HEK293T (cell line): Measurements from ENCODE around the gene ARIH2.

Experiments
- CTCF ChIA-PET: fragments of 350-600 bp; formaldehyde crosslinking; extraction: SDS; loops from one replicate; lab custom pipeline; 2021; ENCODE audit warnings: antibody characterized with exemption, inconsistent platforms; lab: Yijun Ruan, JAX
- POLR2A ChIA-PET: fragments of 350-600 bp; formaldehyde crosslinking; extraction: SDS; loops from one replicate; lab custom pipeline; 2020; ENCODE audit warnings: antibody characterized with exemption, inconsistent platforms; lab: Yijun Ruan, JAX
- DNase-seq: peaks from one replicate; pipeline ENCODE4 v3.0.0; 2012; ENCODE audit warnings: mixed read lengths; ENCODE audit errors: extremely low spot score
- ARNT ChIP-seq: fragments of 450-650 bp; IDR thresholded peaks from 2 replicates; pipeline ENCODE4 v1.6.1; 2017; ENCODE audit warnings: mild to moderate bottlenecking
- BHLHE40 ChIP-seq: fragments of 450-650 bp; IDR thresholded peaks from 2 replicates; pipeline ENCODE4 v1.6.1; 2016; ENCODE audit warnings: mild to moderate bottlenecking, moderate library complexity, borderline replicate concordance
- CTBP1 ChIP-seq: fragments of 450-650 bp; IDR thresholded peaks from 2 replicates; pipeline ENCODE4 v1.6.1; 2016; ENCODE audit warnings: borderline replicate concordance
- ELF4 ChIP-seq: fragments of 450-650 bp; IDR thresholded peaks from 2 replicates; pipeline ENCODE4 v1.6.1; 2017; ENCODE audit warnings: antibody characterized with exemption
- FOXA1 ChIP-seq: fragments of 450-650 bp; IDR thresholded peaks from 2 replicates; pipeline ENCODE4 v1.6.1; 2016; ENCODE audit warnings: mild to moderate bottlenecking
- FOXK2 ChIP-seq: fragments of 450-650 bp; IDR thresholded peaks from 2 replicates; pipeline ENCODE4 v1.6.1; 2016; ENCODE audit warnings: mild to moderate bottlenecking
- FOXM1 ChIP-seq: fragments of 450-650 bp; IDR thresholded peaks from 2 replicates; pipeline ENCODE4 v1.6.1; 2017; ENCODE audit warnings: mild to moderate bottlenecking, borderline replicate concordance
- HDGF ChIP-seq: fragments of 450-650 bp; IDR thresholded peaks from 2 replicates; pipeline ENCODE4 v1.6.1; 2017; ENCODE audit warnings: antibody characterized with exemption, borderline replicate concordance
- L3MBTL2 ChIP-seq: fragments of 450-650 bp; conservative IDR thresholded peaks from 2 replicates; pipeline ENCODE4 v1.6.1; 2016; ENCODE audit warnings: mild to moderate bottlenecking
- LEF1 ChIP-seq: fragments of 450-650 bp; IDR thresholded peaks from 2 replicates; pipeline ENCODE4 v1.6.1; 2017; ENCODE audit warnings: mild to moderate bottlenecking, borderline replicate concordance
- NFRKB ChIP-seq: fragments of 450-650 bp; IDR thresholded peaks from 2 replicates; pipeline ENCODE4 v1.6.1; 2016; ENCODE audit warnings: mild to moderate bottlenecking, moderate library complexity
- PKNOX1 ChIP-seq: fragments of 450-650 bp; IDR thresholded peaks from 2 replicates; pipeline ENCODE4 v1.6.1; 2016
- SP1 ChIP-seq: fragments of 450-650 bp; IDR thresholded peaks from 2 replicates; pipeline ENCODE4 v1.6.1; 2017
- SUZ12 ChIP-seq: fragments of 450-650 bp; IDR thresholded peaks from 2 replicates; pipeline ENCODE4 v1.6.1; 2016; ENCODE audit warnings: mild to moderate bottlenecking
- TARDBP ChIP-seq: fragments of 450-650 bp; IDR thresholded peaks from 2 replicates; pipeline ENCODE4 v1.6.1; 2016
- ZNF384 ChIP-seq: fragments of 450-650 bp; IDR thresholded peaks from 2 replicates; pipeline ENCODE4 v1.6.1; 2016

ARIH2 gene

GRCh38 chr3:49020330-49021212, 101.9 kb downstream of the ARIH2 start:
- CTCF ChIA-PET: interaction anchor here (0.6 to 2.2 kb wide), 3 partner anchors 11 to 130 kb away, joined by 4 to 15 read pairs (median 8); partner anchors contain the start of gene WDR6
- no peak for DNase-seq
- POLR2A ChIA-PET: interaction anchor here (0.8 to 9.9 kb wide), 10 partner anchors 7 to 100 kb away, joined by 5 to 204 read pairs (median 14); partner anchors contain the start of genes IMPDH2, P4HTM, QRICH1 and USP19

GRCh38 chr3:49021213-49021812, 102.7 kb downstream of the ARIH2 start:
- TF ChIP-seq BHLHE40: no peak
- TF ChIP-seq HDGF: 0 out of 2 replicates have a peak, but pooled peaks have one; percentile 38
- 0 out of 2 replicates have a peak, but pooled peaks have one; percentile 38 for TF ChIP-seq L3MBTL2
- no peak for TF ChIP-seq NFRKB
- TF ChIP-seq LEF1: no peak
- TF ChIP-seq CTBP1: no peak
- TF ChIP-seq ELF4: peak; percentile 89
- DNase-seq: peak; percentile 91
- ChIA-PET CTCF (interaction anchor here (0.5 to 2.2 kb wide), 6 partner anchors 12 to 430 kb away, joined by 3 to 15 read pairs (median 5); partner anchors contain the start of genes LAMB2 and QRICH1), POLR2A (interaction anchor here (0.7 to 9.9 kb wide), 13 partner anchors 8 to 428 kb away, joined by 3 to 204 read pairs (median 9); partner anchors contain the start of genes IMPDH2, LAMB2, P4HTM and QRICH1)

More at GRCh38 chr3:49020330-49021212, 101.9 kb downstream of the ARIH2 start:
- TF ChIP-seq LEF1 (no peak), HDGF (0 out of 2 replicates have a peak, but pooled peaks have one; percentile 29)

GRCh38 chr3:49021813-49022687, 103.4 kb downstream of the ARIH2 start, which contains the start of gene NDUFAF3:
Gene NDUFAF3 (plus strand): TSS chr3:49022121. CDS start chr3:49022145, 24 bp downstream.
- TF ChIP-seq SUZ12: no peak
- 0 out of 2 replicates have a peak, but pooled peaks have one; percentile 49 for TF ChIP-seq LEF1
- no peak for TF ChIP-seq HDGF
- no peak for TF ChIP-seq ZNF384
- TF ChIP-seq FOXM1: no peak; the same call in 1 of the 2 replicates
- no peak for TF ChIP-seq FOXA1
- TF ChIP-seq BHLHE40: no peak
- no peak for TF ChIP-seq FOXK2
- no peak for TF ChIP-seq NFRKB
- peak; percentile 90 for TF ChIP-seq L3MBTL2
- peak; percentile 81; the same call in 1 of the 2 replicates for TF ChIP-seq CTBP1
- TF ChIP-seq TARDBP: no peak
- TF ChIP-seq ARNT: peak; percentile 44; the same call in 1 of the 2 replicates
- TF ChIP-seq PKNOX1: no peak
- no peak for TF ChIP-seq SP1
- TF ChIP-seq ELF4: peak; percentile 79
- peak; percentile 85 for DNase-seq
- POLR2A ChIA-PET: interaction anchor here (0.7 to 9.9 kb wide), 16 partner anchors 7 to 427 kb away, joined by 3 to 204 read pairs (median 6); partner anchors contain the start of genes IMPDH2, LAMB2, P4HTM and QRICH1
- CTCF ChIA-PET: interaction anchor here (0.5 to 2.2 kb wide), 10 partner anchors 13 to 429 kb away, joined by 3 to 15 read pairs (median 4); partner anchors contain the start of genes LAMB2, QRICH1 and WDR6

- CTCF ChIA-PET: interaction anchor here (0.8 to 2.2 kb wide), 6 partner anchors 13 to 110 kb away, joined by 3 to 15 read pairs (median 6); partner anchors contain the start of genes LAMB2, QRICH1 and WDR6
- DNase-seq: no peak
- TF ChIP-seq HDGF (no peak), LEF1 (no peak), TARDBP (no peak)
- POLR2A ChIA-PET: interaction anchor here (1.0 to 9.9 kb wide), 11 partner anchors 9 to 97 kb away, joined by 3 to 204 read pairs (median 10); partner anchors contain the start of genes P4HTM, QRICH1, USP19 and WDR6
Measured at GRCh38 chr3:49022688-49023171, 104.1 kb downstream of the ARIH2 start.

- no peak for DNase-seq
- CTCF ChIA-PET: no interaction called here
- TF ChIP-seq PKNOX1 (no peak), HDGF (no peak), NFRKB (no peak), ARNT (no peak), FOXM1 (no peak), FOXK2 (no peak), SUZ12 (no peak), CTBP1 (no peak), SP1 (no peak), BHLHE40 (no peak), L3MBTL2 (no peak), LEF1 (no peak), ELF4 (no peak), ZNF384 (no peak), FOXA1 (no peak), TARDBP (no peak)
- POLR2A ChIA-PET: interaction anchor here (1.2 to 9.9 kb wide), 6 partner anchors 10 to 96 kb away, joined by 5 to 204 read pairs (median 35); partner anchors contain the start of genes P4HTM, QRICH1, USP19 and WDR6
Measured at GRCh38 chr3:49023775-49024174, 105.1 kb downstream of the ARIH2 start.
